ENCODE data around the gene NUTM1. TPM values are rescaled to one million over a fixed set of nuclear protein-coding genes. Genes with fewer than 3 reads are reported as not detected.

NUTM1 gene
- total and polyA plus RNA-seq, 3 donors from 2014 or later = 17.8 to 39.7 (median 23.4) TPM

GRCh38 chr15:34336991-34337556, 6.0 kb upstream of the NUTM1 start:
- Histone ChIP-seq H3K9me3 (no peaks in the 10 kb centered on the region), H3K4me1 (peaks cover 3% of the 10 kb centered on the region), H3K4me3 (peak overlapping the region; percentile 88 to 91), H3K36me3 (ENCODE audit: low read depth, missing control alignments) (no peaks in the 10 kb centered on the region), H3K27me3 (no peaks in the 10 kb centered on the region), H3K27ac (peak overlapping the region; percentile 79 to 92)
- WGBS, 2 donors = 2 to 3% methylated on average over 11 to 26 of the region's 26 CpGs
- DNase-seq = no peak
- no peak for TF ChIP-seq POLR2A (IDR thresholded peaks at IDR 0.05)
- no peak for TF ChIP-seq CTCF (IDR thresholded peaks at IDR 0.05)
- intact Hi-C loops (cut with DNase I; ENCODE audit: low total_unique reads) = no loop called here

GRCh38 chr15:34337557-34338306, 5.4 kb upstream of the NUTM1 start, which contains the start of gene SLC12A6:
Gene SLC12A6, minus strand, starts transcription at chr15:34337781. Its CDS starts 1,101 bp downstream, at chr15:34336680.
- Histone ChIP-seq H3K4me3 (peak within 1 kb of the TSS; percentile 88 to 91), H3K27me3 (no peaks in the 10 kb centered on the region), H3K4me1 (peaks cover 3% of the 10 kb centered on the region), H3K27ac (peak within 1 kb of the TSS; percentile 79 to 92), H3K36me3 (ENCODE audit: low read depth, missing control alignments) (no peaks in the 10 kb centered on the region), H3K9me3 (no peaks in the 10 kb centered on the region)
- intact Hi-C loops (cut with DNase I; ENCODE audit: low total_unique reads) = no loop called here
- DNase-seq = peak; percentile 93
- TF ChIP-seq CTCF (IDR thresholded peaks at IDR 0.05) (no peak), POLR2A (IDR thresholded peaks at IDR 0.05) (no peak)
- WGBS, 2 donors = 0% methylated on average over 9 to 76 of the region's 78 CpGs

DNA sequence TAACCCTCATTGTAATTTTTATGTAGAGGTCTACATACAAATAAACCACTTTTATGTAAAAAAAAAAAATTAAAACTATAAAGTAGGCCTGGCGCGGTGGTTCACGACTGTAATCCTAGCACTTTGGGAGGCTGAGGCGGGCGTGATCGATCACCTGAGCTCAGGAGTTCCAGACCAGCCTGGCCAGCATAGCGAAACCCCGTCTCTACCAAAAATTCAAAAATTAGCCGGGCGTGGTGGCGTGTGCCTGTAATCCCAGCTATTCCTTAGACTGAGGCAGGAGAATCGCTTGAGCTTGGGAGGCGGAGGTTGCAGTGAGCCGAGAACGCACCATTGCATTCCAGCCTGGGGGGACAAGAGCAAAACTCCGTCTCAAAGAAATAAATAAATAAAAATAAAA, 4.8 kb upstream of the NUTM1 start:
- no peaks in the 10 kb centered on the region for H3K9me3 ChIP-seq
- no peaks in the 10 kb centered on the region for H3K27me3 ChIP-seq
- H3K36me3 ChIP-seq (ENCODE audit: low read depth, missing control alignments) = no peaks in the 10 kb centered on the region
- WGBS, 2 donors = 40 to 64% methylated on average over 16 of the region's 16 CpGs
- H3K27ac ChIP-seq = peak overlapping the region; percentile 79 to 92
- peaks cover 3% of the 10 kb centered on the region for H3K4me1 ChIP-seq
- intact Hi-C loops (cut with DNase I; ENCODE audit: low total_unique reads) = no loop called here
- no peak for DNase-seq
- H3K4me3 ChIP-seq = peak overlapping the region; percentile 88 to 91
- TF ChIP-seq CTCF (IDR thresholded peaks at IDR 0.05) (no peak), POLR2A (IDR thresholded peaks at IDR 0.05) (no peak)

DNA sequence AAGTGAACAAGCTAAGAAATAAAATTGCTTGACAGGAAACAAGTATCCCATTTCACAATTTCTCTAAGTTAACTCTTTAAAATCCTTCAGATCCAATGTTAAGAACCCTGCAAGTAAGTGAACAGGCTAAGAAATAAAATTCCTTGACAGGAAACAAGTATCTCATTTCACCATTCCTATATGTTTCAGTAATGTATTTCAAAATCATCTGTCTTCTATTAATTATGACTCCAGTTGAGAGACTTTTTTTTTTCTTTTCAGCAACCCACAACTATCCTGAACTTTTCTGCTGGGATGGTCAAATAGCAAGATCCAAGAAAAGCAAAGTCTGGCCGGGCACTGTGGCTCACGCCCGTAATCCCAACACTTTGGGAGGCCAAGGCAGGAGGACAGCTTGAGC, 3.2 kb upstream of the NUTM1 start:
- DNase-seq = no peak
- TF ChIP-seq POLR2A (IDR thresholded peaks at IDR 0.05) = no peak
- TF ChIP-seq CTCF (IDR thresholded peaks at IDR 0.05) = no peak
- intact Hi-C loops (cut with DNase I; ENCODE audit: low total_unique reads) = no loop called here
- H3K27me3 ChIP-seq = no peaks in the 10 kb centered on the region
- H3K9me3 ChIP-seq = no peaks in the 10 kb centered on the region
- no peak overlapping the region for H3K27ac ChIP-seq
- H3K4me1 ChIP-seq = peaks cover 3% of the 10 kb centered on the region
- H3K4me3 ChIP-seq = no peak overlapping the region
- WGBS, 2 donors = 98% methylated on average over 3 of the region's 3 CpGs
- H3K36me3 ChIP-seq (ENCODE audit: low read depth, missing control alignments) = no peaks in the 10 kb centered on the region

Data from testis (tissue), 3 donors.